HepG2 (cell line): ENCODE measurements around the gene CDC34. TPM values are rescaled to one million over a fixed set of nuclear protein-coding genes. Genes with fewer than 3 reads are reported as not detected.

ENCODE experiments used
- ARNT2 ChIP-seq: sonication (generic); formaldehyde crosslinking; IDR thresholded peaks from 2 replicates; pipeline ENCODE4 v1.8.0; 2022; ENCODE audit warnings: mild to moderate bottlenecking, low read depth, missing genetic modification reagents, moderate library complexity
- HDAC1 ChIP-seq: sonication (generic); formaldehyde crosslinking; IDR thresholded peaks from 2 replicates; pipeline ENCODE4 v1.5.1; 2020; ENCODE audit warnings: mild to moderate bottlenecking, missing genetic modification reagents
- HDAC2 ChIP-seq: sonication (generic); formaldehyde crosslinking; IDR thresholded peaks from 2 replicates; pipeline ENCODE4 v1.4.0; 2020; ENCODE audit warnings: missing genetic modification reagents
- NFKB2 ChIP-seq: sonication (generic); formaldehyde crosslinking; IDR thresholded peaks from 2 replicates; pipeline ENCODE4 v1.4.0; 2020; ENCODE audit warnings: missing genetic modification reagents, borderline replicate concordance
- TMF1 ChIP-seq: sonication (generic); formaldehyde crosslinking; IDR thresholded peaks from 2 replicates; pipeline ENCODE4 v1.8.1; 2022; ENCODE audit warnings: low read depth, missing genetic modification reagents
- ZHX1 ChIP-seq: sonication (generic); formaldehyde crosslinking; IDR thresholded peaks from 2 replicates; pipeline ENCODE4 v1.8.1; 2022; ENCODE audit warnings: low read depth, mild to moderate bottlenecking, missing genetic modification reagents
- ZNF430 ChIP-seq: sonication (generic); formaldehyde crosslinking; IDR thresholded peaks from 2 replicates; pipeline ENCODE4 v1.9.0; 2021; ENCODE audit warnings: mild to moderate bottlenecking, missing genetic modification reagents
- ZNF652 ChIP-seq: IDR thresholded peaks from 2 replicates; pipeline ENCODE4 v1.6.1; 2016; ENCODE audit warnings: low read depth, borderline replicate concordance
- ZNF777 ChIP-seq: sonication (generic); formaldehyde crosslinking; IDR thresholded peaks from 2 replicates; pipeline ENCODE4 v1.4.0; 2020; ENCODE audit warnings: missing genetic modification reagents
- polyA plus RNA-seq, 8 experiments: library from polyadenylated mRNA; depleted of rRNA in 3 of 8; stranded (reverse) in 7 of 8; unstranded in 1 of 8; fragments of >200 nt; fragmentation: Illumina TruSeq in 4 of 8; extraction: Trizol in 4 of 8; gene quantifications; 2 replicates each; pipeline versions ENCODE4 v1.2.1 to v1.2.3, GENCODE V29; 2011 to 2016; ENCODE audit warnings: low read depth in 4 of 8, missing spikeins in 1 of 8, mixed read lengths in 1 of 8; ENCODE audit not compliant: insufficient read depth in 1 of 8
- total RNA-seq, 5 experiments: library from RNA; depleted of rRNA; stranded (reverse); fragments of >200 nt; fragmentation: Illumina TruSeq; extraction: Trizol; gene quantifications; 2 replicates each; pipeline ENCODE4 v1.2.3, GENCODE V29; 2016; ENCODE audit warnings: low read depth in 1 of 5
- TF ChIP-seq, protein P1 (sequence below), 2 experiments: fragments of 450-650 bp in 1 of 2; sonication (generic) in 1 of 2; formaldehyde crosslinking in 1 of 2; IDR thresholded peaks; 2 replicates each; pipeline versions ENCODE4 v1.6.1 to v1.8.0; 2016 to 2022; ENCODE audit warnings: antibody characterized with exemption in 1 of 2, mild to moderate bottlenecking in 1 of 2, missing genetic modification reagents in 1 of 2
- TF ChIP-seq, protein P2 (sequence below): IDR thresholded peaks from 2 replicates; pipeline ENCODE4 v1.6.1; 2016; ENCODE audit warnings: missing compliant biosample characterization, missing genetic modification reagents, borderline replicate concordance
- TF ChIP-seq, protein P3 (sequence below): sonication (generic); formaldehyde crosslinking; IDR thresholded peaks from 2 replicates; pipeline ENCODE4 v1.5.1; 2020; ENCODE audit warnings: missing genetic modification reagents, mild to moderate bottlenecking, borderline replicate concordance

The CDC34 gene
- total and polyA plus RNA-seq, 2 of the 13 experiments (the other 11 are each of a cell fraction or from before 2014, with no cell fraction given) = 138 to 150 TPM

DNA sequence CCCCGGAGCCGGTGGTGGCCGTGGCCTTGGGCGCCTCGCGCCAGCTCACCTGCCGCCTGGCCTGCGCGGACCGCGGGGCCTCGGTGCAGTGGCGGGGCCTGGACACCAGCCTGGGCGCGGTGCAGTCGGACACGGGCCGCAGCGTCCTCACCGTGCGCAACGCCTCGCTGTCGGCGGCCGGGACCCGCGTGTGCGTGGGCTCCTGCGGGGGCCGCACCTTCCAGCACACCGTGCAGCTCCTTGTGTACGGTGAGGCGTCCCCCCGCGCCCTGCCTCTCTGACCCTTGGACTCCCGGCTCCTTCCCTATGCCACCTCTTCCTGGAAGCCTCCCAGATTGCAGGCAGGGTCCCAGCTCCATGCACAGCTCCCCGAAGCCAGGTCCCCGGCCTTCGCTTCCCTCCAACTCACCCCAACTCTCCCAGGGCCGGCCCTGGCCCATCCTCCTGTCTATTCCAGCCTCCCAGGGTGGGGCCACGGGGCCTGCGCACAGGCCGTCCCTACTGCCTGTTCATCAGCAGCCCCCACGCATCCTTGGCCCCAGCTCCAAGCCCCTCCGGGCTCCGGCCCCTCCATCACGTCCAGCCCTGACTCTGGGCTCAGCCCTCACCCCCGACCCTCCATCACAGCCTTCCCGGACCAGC lies 33.6 kb upstream of the CDC34 start (continued):
- TF ChIP-seq, protein P1, sequence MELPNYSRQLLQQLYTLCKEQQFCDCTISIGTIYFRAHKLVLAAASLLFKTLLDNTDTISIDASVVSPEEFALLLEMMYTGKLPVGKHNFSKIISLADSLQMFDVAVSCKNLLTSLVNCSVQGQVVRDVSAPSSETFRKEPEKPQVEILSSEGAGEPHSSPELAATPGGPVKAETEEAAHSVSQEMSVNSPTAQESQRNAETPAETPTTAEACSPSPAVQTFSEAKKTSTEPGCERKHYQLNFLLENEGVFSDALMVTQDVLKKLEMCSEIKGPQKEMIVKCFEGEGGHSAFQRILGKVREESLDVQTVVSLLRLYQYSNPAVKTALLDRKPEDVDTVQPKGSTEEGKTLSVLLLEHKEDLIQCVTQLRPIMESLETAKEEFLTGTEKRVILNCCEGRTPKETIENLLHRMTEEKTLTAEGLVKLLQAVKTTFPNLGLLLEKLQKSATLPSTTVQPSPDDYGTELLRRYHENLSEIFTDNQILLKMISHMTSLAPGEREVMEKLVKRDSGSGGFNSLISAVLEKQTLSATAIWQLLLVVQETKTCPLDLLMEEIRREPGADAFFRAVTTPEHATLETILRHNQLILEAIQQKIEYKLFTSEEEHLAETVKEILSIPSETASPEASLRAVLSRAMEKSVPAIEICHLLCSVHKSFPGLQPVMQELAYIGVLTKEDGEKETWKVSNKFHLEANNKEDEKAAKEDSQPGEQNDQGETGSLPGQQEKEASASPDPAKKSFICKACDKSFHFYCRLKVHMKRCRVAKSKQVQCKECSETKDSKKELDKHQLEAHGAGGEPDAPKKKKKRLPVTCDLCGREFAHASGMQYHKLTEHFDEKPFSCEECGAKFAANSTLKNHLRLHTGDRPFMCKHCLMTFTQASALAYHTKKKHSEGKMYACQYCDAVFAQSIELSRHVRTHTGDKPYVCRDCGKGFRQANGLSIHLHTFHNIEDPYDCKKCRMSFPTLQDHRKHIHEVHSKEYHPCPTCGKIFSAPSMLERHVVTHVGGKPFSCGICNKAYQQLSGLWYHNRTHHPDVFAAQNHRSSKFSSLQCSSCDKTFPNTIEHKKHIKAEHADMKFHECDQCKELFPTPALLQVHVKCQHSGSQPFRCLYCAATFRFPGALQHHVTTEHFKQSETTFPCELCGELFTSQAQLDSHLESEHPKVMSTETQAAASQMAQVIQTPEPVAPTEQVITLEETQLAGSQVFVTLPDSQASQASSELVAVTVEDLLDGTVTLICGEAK (IDR thresholded peaks at IDR 0.05) = no peak
- TF ChIP-seq, protein P1 (CRISPR knock-in tag; IDR thresholded peaks at IDR 0.05) = 0 out of 2 replicates have a peak, but pooled peaks have one; percentile 48
- TF ChIP-seq NFKB2 (CRISPR knock-in tag) = no peak; the same call in 1 of the 2 replicates
- TF ChIP-seq HDAC1 (CRISPR knock-in tag) = peak; percentile 61; the same call in 1 of the 2 replicates
- no peak for TF ChIP-seq ZNF430 (CRISPR knock-in tag)
- 0 out of 2 replicates have a peak, but pooled peaks have one; percentile 52 for TF ChIP-seq TMF1
- peak; percentile 55; the same call in 1 of the 2 replicates for TF ChIP-seq HDAC2 (CRISPR knock-in tag)
- TF ChIP-seq ZNF652 (CRISPR knock-in tag) = no peak
- TF ChIP-seq ZNF777 (CRISPR knock-in tag) = peak; percentile 53; the same call in 1 of the 2 replicates
- TF ChIP-seq, protein P2, sequence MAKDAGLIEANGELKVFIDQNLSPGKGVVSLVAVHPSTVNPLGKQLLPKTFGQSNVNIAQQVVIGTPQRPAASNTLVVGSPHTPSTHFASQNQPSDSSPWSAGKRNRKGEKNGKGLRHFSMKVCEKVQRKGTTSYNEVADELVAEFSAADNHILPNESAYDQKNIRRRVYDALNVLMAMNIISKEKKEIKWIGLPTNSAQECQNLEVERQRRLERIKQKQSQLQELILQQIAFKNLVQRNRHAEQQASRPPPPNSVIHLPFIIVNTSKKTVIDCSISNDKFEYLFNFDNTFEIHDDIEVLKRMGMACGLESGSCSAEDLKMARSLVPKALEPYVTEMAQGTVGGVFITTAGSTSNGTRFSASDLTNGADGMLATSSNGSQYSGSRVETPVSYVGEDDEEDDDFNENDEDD (CRISPR knock-in tag) = peak; percentile 13; the same call in 1 of the 2 replicates
- TF ChIP-seq ZHX1 (CRISPR knock-in tag) = no peak
- peak; percentile 60; the same call in 1 of the 2 replicates for TF ChIP-seq ARNT2 (CRISPR knock-in tag)
- TF ChIP-seq, protein P3, sequence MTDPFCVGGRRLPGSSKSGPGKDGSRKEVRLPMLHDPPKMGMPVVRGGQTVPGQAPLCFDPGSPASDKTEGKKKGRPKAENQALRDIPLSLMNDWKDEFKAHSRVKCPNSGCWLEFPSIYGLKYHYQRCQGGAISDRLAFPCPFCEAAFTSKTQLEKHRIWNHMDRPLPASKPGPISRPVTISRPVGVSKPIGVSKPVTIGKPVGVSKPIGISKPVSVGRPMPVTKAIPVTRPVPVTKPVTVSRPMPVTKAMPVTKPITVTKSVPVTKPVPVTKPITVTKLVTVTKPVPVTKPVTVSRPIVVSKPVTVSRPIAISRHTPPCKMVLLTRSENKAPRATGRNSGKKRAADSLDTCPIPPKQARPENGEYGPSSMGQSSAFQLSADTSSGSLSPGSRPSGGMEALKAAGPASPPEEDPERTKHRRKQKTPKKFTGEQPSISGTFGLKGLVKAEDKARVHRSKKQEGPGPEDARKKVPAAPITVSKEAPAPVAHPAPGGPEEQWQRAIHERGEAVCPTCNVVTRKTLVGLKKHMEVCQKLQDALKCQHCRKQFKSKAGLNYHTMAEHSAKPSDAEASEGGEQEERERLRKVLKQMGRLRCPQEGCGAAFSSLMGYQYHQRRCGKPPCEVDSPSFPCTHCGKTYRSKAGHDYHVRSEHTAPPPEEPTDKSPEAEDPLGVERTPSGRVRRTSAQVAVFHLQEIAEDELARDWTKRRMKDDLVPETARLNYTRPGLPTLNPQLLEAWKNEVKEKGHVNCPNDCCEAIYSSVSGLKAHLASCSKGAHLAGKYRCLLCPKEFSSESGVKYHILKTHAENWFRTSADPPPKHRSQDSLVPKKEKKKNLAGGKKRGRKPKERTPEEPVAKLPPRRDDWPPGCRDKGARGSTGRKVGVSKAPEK = no peak
